CD4-positive, alpha-beta memory T cell (primary cell): Measurements from ENCODE around the gene DCUN1D3. TPM values are rescaled to one million over a fixed set of nuclear protein-coding genes. Genes with fewer than 3 reads are reported as not detected.

ENCODE experiments used
- CTCF ChIA-PET: fragments of 350-600 bp; sonication (Branson Sonifier 250); formaldehyde crosslinking; loops from one replicate; lab custom pipeline; 2021; ENCODE audit warnings: inconsistent platforms; ENCODE audit not compliant: partially characterized antibody; lab: Charles Lee
- POLR2A ChIA-PET: fragments of 350-600 bp; sonication (Branson Sonifier 250); formaldehyde crosslinking; loops from one replicate; lab custom pipeline; 2021; ENCODE audit not compliant: partially characterized antibody; lab: Charles Lee
- DNase-seq, 5 donors: peaks; one replicate each; pipeline versions ENCODE4 v3.0.0 to v3.0.0-alpha.2; 2020 to 2022; ENCODE audit warnings: mixed read lengths in 1 of 5
- H3K27ac ChIP-seq: one replicate; pipeline ENCODE4 v1.7.0; 2013; ENCODE audit warnings: low read depth, low read length
- H3K27me3 ChIP-seq: 2 replicates; pipeline ENCODE4 v1.7.0; 2013; ENCODE audit warnings: mild to moderate bottlenecking, low read length, moderate library complexity; ENCODE audit not compliant: insufficient read depth
- H3K36me3 ChIP-seq: 2 replicates; pipeline ENCODE4 v1.7.0; 2013; ENCODE audit warnings: mild to moderate bottlenecking, low read length, moderate library complexity; ENCODE audit not compliant: insufficient read depth
- H3K4me1 ChIP-seq: 2 replicates; pipeline ENCODE4 v1.7.0; 2013; ENCODE audit warnings: mild to moderate bottlenecking, low read length, moderate library complexity; ENCODE audit not compliant: insufficient read depth
- H3K4me3 ChIP-seq, 2 donors: one replicate each; pipeline ENCODE4 v1.7.0; 2013; ENCODE audit warnings: low read length in 2 of 2, mild to moderate bottlenecking in 1 of 2
- H3K9me3 ChIP-seq, 2 donors: one replicate each; pipeline ENCODE4 v1.7.0; 2013; ENCODE audit warnings: low read length in 2 of 2, control low read depth in 1 of 2; ENCODE audit not compliant: control insufficient read depth in 1 of 2
- H3K27ac Mint-ChIP-seq, 7 donors: one replicate each; pipeline ENCODE4 v1.8.0; 2020 to 2021; ENCODE audit warnings: mixed read lengths in 7 of 7, mild to moderate bottlenecking in 6 of 7, inconsistent platforms in 3 of 7, moderate library complexity in 3 of 7
- H3K27me3 Mint-ChIP-seq, 2 donors: one replicate each; pipeline ENCODE4 v1.8.0; 2020 to 2021; ENCODE audit warnings: mixed read lengths in 2 of 2
- H3K36me3 Mint-ChIP-seq, 2 donors: one replicate each; pipeline ENCODE4 v1.8.0; 2020 to 2021; ENCODE audit warnings: mixed read lengths in 2 of 2, inconsistent platforms in 1 of 2, mild to moderate bottlenecking in 1 of 2
- H3K4me1 Mint-ChIP-seq, 4 donors: one replicate each; pipeline ENCODE4 v1.8.0; 2020 to 2021; ENCODE audit warnings: mixed read lengths in 4 of 4, mild to moderate bottlenecking in 1 of 4
- H3K4me3 Mint-ChIP-seq, 8 donors: one replicate each; pipeline ENCODE4 v1.8.0; 2020 to 2021; ENCODE audit warnings: mixed read lengths in 8 of 8, mild to moderate bottlenecking in 7 of 8, moderate library complexity in 6 of 8, inconsistent platforms in 3 of 8
- H3K9me3 Mint-ChIP-seq, 8 donors: one replicate each; pipeline ENCODE4 v1.8.0; 2020 to 2021; ENCODE audit warnings: mixed read lengths in 8 of 8, mild to moderate bottlenecking in 5 of 8, inconsistent platforms in 3 of 8, moderate library complexity in 1 of 8
- intact Hi-C: fragments of 100-400 bp; cut with micrococcal nuclease; formaldehyde crosslinking; loops from one replicate; pipeline ENCODE4 v1.15.1; 2023
- polyA plus RNA-seq, 2 donors: library from polyadenylated mRNA; unstranded; fragments of 300-500 nt; fragmentation: Illumina TruSeq; gene quantifications; one replicate each; pipeline ENCODE4 v1.2.3, GENCODE V29; 2021
- total RNA-seq, 2 experiments: library from RNA; stranded (reverse); gene quantifications; one replicate each; pipeline ENCODE4 v1.2.3, GENCODE V29; 2021

The DCUN1D3 gene
- total and polyA plus RNA-seq, 4 experiments from 2014 or later: 0.11 to 7.5 (median 3.7) TPM

- Mint-ChIP-seq H3K27me3 (no peaks in the 10 kb centered on the region), H3K27ac (no peak overlapping the region), H3K4me3 (no peak overlapping the region), H3K36me3 (no peaks in the 10 kb centered on the region), H3K4me1 (peaks cover 4 to 19% (median 10%) of the 10 kb centered on the region in 4 donors), H3K9me3 (no peaks in the 10 kb centered on the region)
- intact Hi-C loops: no loop called here
- ChIA-PET POLR2A (no interaction called here), CTCF (no interaction called here)
- DNase-seq: no peak
- H3K27ac ChIP-seq: no peak overlapping the region
- H3K36me3 ChIP-seq: no peaks in the 10 kb centered on the region
- H3K27me3 ChIP-seq: no peaks in the 10 kb centered on the region
- no peak overlapping the region for H3K4me3 ChIP-seq
- no peaks in the 10 kb centered on the region for H3K9me3 ChIP-seq
- H3K4me1 ChIP-seq: peaks cover 7% of the 10 kb centered on the region
Measured at GRCh38 chr16:20942256-20942655, 42.1 kb upstream of the DCUN1D3 start.

- CTCF ChIA-PET: no interaction called here
- peaks cover 7% of the 10 kb centered on the region for H3K4me1 ChIP-seq
- no peak overlapping the region for H3K27ac Mint-ChIP-seq
- intact Hi-C loops: no loop called here
- H3K4me3 ChIP-seq: no peak overlapping the region
- H3K9me3 Mint-ChIP-seq: no peaks in the 10 kb centered on the region
- POLR2A ChIA-PET: no interaction called here
- no peaks in the 10 kb centered on the region for H3K27me3 ChIP-seq
- no peaks in the 10 kb centered on the region for H3K36me3 ChIP-seq
- no peaks in the 10 kb centered on the region for H3K36me3 Mint-ChIP-seq
- H3K9me3 ChIP-seq: no peaks in the 10 kb centered on the region
- H3K27me3 Mint-ChIP-seq: no peaks in the 10 kb centered on the region
- no peak overlapping the region for H3K27ac ChIP-seq
- H3K4me3 Mint-ChIP-seq: no peak overlapping the region
- no peak for DNase-seq
- peaks cover 4 to 19% (median 10%) of the 10 kb centered on the region in 4 donors for H3K4me1 Mint-ChIP-seq
Measured at GRCh38 chr16:20941636-20941926, 41.4 kb upstream of the DCUN1D3 start.

GRCh38 chr16:20940871-20941635 is 40.9 kb upstream of the DCUN1D3 start:
- no peak for DNase-seq
- no peak overlapping the region for H3K4me3 ChIP-seq
- no peak overlapping the region for H3K27ac ChIP-seq
- H3K27me3 ChIP-seq: no peaks in the 10 kb centered on the region
- ChIA-PET CTCF (no interaction called here), POLR2A (no interaction called here)
- H3K36me3 ChIP-seq: no peaks in the 10 kb centered on the region
- H3K27me3 Mint-ChIP-seq: no peaks in the 10 kb centered on the region
- H3K36me3 Mint-ChIP-seq: no peaks in the 10 kb centered on the region
- peaks cover 7% of the 10 kb centered on the region for H3K4me1 ChIP-seq
- no peak overlapping the region for H3K4me3 Mint-ChIP-seq
- no peaks in the 10 kb centered on the region for H3K9me3 ChIP-seq
- no peak overlapping the region for H3K27ac Mint-ChIP-seq
- intact Hi-C loops: no loop called here
- H3K4me1 Mint-ChIP-seq: peaks cover 4 to 19% (median 10%) of the 10 kb centered on the region in 4 donors
- H3K9me3 Mint-ChIP-seq: no peaks in the 10 kb centered on the region

- Histone ChIP-seq H3K4me3 (no peak overlapping the region), H3K9me3 (no peaks in the 10 kb centered on the region), H3K4me1 (peaks cover 7% of the 10 kb centered on the region), H3K27ac (no peak overlapping the region), H3K36me3 (no peaks in the 10 kb centered on the region), H3K27me3 (no peaks in the 10 kb centered on the region)
- intact Hi-C loops: no loop called here
- H3K9me3 Mint-ChIP-seq: no peaks in the 10 kb centered on the region
- CTCF ChIA-PET: no interaction called here
- H3K27me3 Mint-ChIP-seq: no peaks in the 10 kb centered on the region
- POLR2A ChIA-PET: no interaction called here
- H3K27ac Mint-ChIP-seq: no peak overlapping the region
- no peak for DNase-seq
- no peaks in the 10 kb centered on the region for H3K36me3 Mint-ChIP-seq
- peaks cover 4 to 12% (median 6%) of the 10 kb centered on the region in 4 donors for H3K4me1 Mint-ChIP-seq
- H3K4me3 Mint-ChIP-seq: no peak overlapping the region
Measured at GRCh38 chr16:20939611-20940010, 39.5 kb upstream of the DCUN1D3 start.

- Mint-ChIP-seq H3K9me3 (no peaks in the 10 kb centered on the region), H3K4me3 (no peak overlapping the region), H3K27me3 (no peaks in the 10 kb centered on the region), H3K4me1 (peaks cover 4 to 9% (median 6%) of the 10 kb centered on the region in 4 donors), H3K36me3 (no peaks in the 10 kb centered on the region), H3K27ac (no peak overlapping the region)
- no peaks in the 10 kb centered on the region for H3K36me3 ChIP-seq
- intact Hi-C loops: no loop called here
- no peaks in the 10 kb centered on the region for H3K9me3 ChIP-seq
- H3K27ac ChIP-seq: no peak overlapping the region
- ChIA-PET CTCF (no interaction called here), POLR2A (no interaction called here)
- H3K4me3 ChIP-seq: no peak overlapping the region
- no peak for DNase-seq
- H3K4me1 ChIP-seq: peaks cover 7% of the 10 kb centered on the region
- no peaks in the 10 kb centered on the region for H3K27me3 ChIP-seq
Measured at GRCh38 chr16:20938426-20938825, 38.3 kb upstream of the DCUN1D3 start.

GRCh38 chr16:20937736-20938135 is 37.6 kb upstream of the DCUN1D3 start:
- intact Hi-C loops: no loop called here
- no peak for DNase-seq
- Mint-ChIP-seq H3K9me3 (no peaks in the 10 kb centered on the region), H3K27ac (no peak overlapping the region), H3K4me3 (no peak overlapping the region), H3K4me1 (peaks cover 4 to 7% (median 6%) of the 10 kb centered on the region in 4 donors), H3K27me3 (no peaks in the 10 kb centered on the region), H3K36me3 (no peaks in the 10 kb centered on the region)
- H3K27ac ChIP-seq: no peak overlapping the region
- ChIA-PET CTCF (no interaction called here), POLR2A (no interaction called here)
- no peaks in the 10 kb centered on the region for H3K36me3 ChIP-seq
- H3K9me3 ChIP-seq: no peaks in the 10 kb centered on the region
- H3K4me1 ChIP-seq: peaks cover 7% of the 10 kb centered on the region
- no peaks in the 10 kb centered on the region for H3K27me3 ChIP-seq
- H3K4me3 ChIP-seq: no peak overlapping the region

GRCh38 chr16:20933589-20933988 is 33.4 kb upstream of the DCUN1D3 start:
- no peaks in the 10 kb centered on the region for H3K27me3 ChIP-seq
- no peaks in the 10 kb centered on the region for H3K27me3 Mint-ChIP-seq
- no peaks in the 10 kb centered on the region for H3K9me3 ChIP-seq
- no peak overlapping the region for H3K4me3 ChIP-seq
- no peak overlapping the region for H3K27ac Mint-ChIP-seq
- no peaks in the 10 kb centered on the region for H3K36me3 Mint-ChIP-seq
- H3K4me1 Mint-ChIP-seq: no peaks in the 10 kb centered on the region
- intact Hi-C loops: no loop called here
- ChIA-PET CTCF (no interaction called here), POLR2A (no interaction called here)
- H3K4me3 Mint-ChIP-seq: no peak overlapping the region
- H3K36me3 ChIP-seq: no peaks in the 10 kb centered on the region
- no peaks in the 10 kb centered on the region for H3K9me3 Mint-ChIP-seq
- H3K27ac ChIP-seq: no peak overlapping the region
- H3K4me1 ChIP-seq: no peaks in the 10 kb centered on the region
- no peak for DNase-seq
